AG20443 (cell line): ENCODE data around the gene PIP5K1C.
"Not testable (repeated sequence)": the region's sequence is repeated elsewhere in the genome, so short reads cannot be mapped to it uniquely, and the experiment has no call there.

Experiments
- DNase-seq: peaks from one replicate; pipeline ENCODE4 v3.0.0; 2012; ENCODE audit warnings: low spot score, mixed read lengths

Gene PIP5K1C

GRCh38 chr19:3586707-3587346, 113.4 kb downstream of the PIP5K1C start:
- no peak for DNase-seq

- no peak for DNase-seq
Observed at GRCh38 chr19:3586127-3586626, 114.1 kb downstream of the PIP5K1C start.

GRCh38 chr19:3585301-3586126, 114.8 kb downstream of the PIP5K1C start, which contains the start of gene GIPC3:
TSS of gene GIPC3 (plus strand) at chr19:3585478. CDS start at chr19:3585598, 120 bp downstream.
- DNase-seq, result no peak

GRCh38 chr19:3584036-3584802, 116.0 kb downstream of the PIP5K1C start:
- DNase-seq, result not testable (repeated sequence)

- DNase-seq, result not testable (repeated sequence)
Observed at GRCh38 chr19:3581792-3582191, 118.5 kb downstream of the PIP5K1C start.
